ENCODE results near the gene INTS3.

- TF ChIP-seq CTCF (IDR thresholded peaks at IDR 0.05 in 4 of 5, conservative IDR thresholded peaks at IDR 0.05 in 1 of 5) (no peak), POLR2A (IDR thresholded peaks at IDR 0.05) (no peak)
Observed at GRCh38 chr1:153682730-153683129, 45.1 kb upstream of the INTS3 start.
